Measurements from ENCODE around the gene PACSIN1.
A peak's percentile ranks its signal among the peaks of the same experiment; 100 is the strongest.

DNA sequence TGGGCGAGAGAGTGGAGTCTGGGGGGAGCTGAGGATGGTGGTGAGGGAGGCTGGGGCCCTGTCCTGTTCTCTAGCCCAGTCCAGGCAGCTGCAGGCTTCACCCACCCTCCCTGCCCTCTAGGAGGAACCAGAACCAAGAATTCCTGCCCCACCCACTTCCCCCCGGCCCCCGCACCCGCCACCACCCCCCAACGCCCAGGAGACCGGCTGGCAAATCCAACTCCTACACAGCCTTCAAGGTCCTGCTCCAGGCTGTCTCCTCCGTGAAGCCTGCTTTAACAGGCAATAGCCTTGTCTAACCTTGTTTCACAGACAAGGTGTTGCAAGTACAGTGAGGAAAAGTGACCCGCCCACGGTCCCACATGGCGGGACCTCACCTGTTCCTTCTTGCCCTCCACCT, 87.9 kb downstream of the PACSIN1 start:
- no peak for TF ChIP-seq CTCF (IDR thresholded peaks at IDR 0.05; ENCODE audit: low read depth, low read length)
- no peak for TF ChIP-seq POLR2A (IDR thresholded peaks at IDR 0.05; ENCODE audit: extremely low read depth, insufficient read length)
- 0 out of 2 replicates have a peak, but pooled peaks have one; percentile 7 for TF ChIP-seq MYC (IDR thresholded peaks at IDR 0.05; ENCODE audit: low read depth, low read length)
- TF ChIP-seq, protein P1, sequence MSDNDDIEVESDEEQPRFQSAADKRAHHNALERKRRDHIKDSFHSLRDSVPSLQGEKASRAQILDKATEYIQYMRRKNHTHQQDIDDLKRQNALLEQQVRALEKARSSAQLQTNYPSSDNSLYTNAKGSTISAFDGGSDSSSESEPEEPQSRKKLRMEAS (IDR thresholded peaks at IDR 0.05; ENCODE audit: low read depth, low read length) = no peak

Measured in NB4 (cell line).